Neutrophil (primary cell): ENCODE data around the gene THTPA.

ENCODE experiments used
- H3K27ac ChIP-seq: fragments of 200-600 bp; sonication (generic); 2 replicates; pipeline ENCODE4 v1.5.1; 2016; ENCODE audit warnings: mild to moderate bottlenecking, moderate library complexity
- H3K27me3 ChIP-seq: fragments of 200-600 bp; sonication (generic); 2 replicates; pipeline ENCODE4 v1.6.0; 2016; ENCODE audit warnings: mild to moderate bottlenecking
- H3K36me3 ChIP-seq: fragments of 200-600 bp; sonication (generic); 2 replicates; pipeline ENCODE4 v1.5.1; 2017
- H3K4me1 ChIP-seq, 2 experiments: fragments of 200-600 bp in 1 of 2; sonication (generic) in 1 of 2; 1 replicate in 1 of 2; 2 replicates in 1 of 2; pipeline versions ENCODE4 v1.5.1 to v1.6.1; 2013 to 2016; ENCODE audit warnings: low read depth in 1 of 2, low read length in 1 of 2, mild to moderate bottlenecking in 1 of 2, moderate library complexity in 1 of 2; ENCODE audit not compliant: control insufficient read depth in 1 of 2, insufficient read depth in 1 of 2
- H3K4me3 ChIP-seq, 2 experiments: fragments of 200-600 bp in 1 of 2; sonication (generic) in 1 of 2; 1 replicate in 1 of 2; 2 replicates in 1 of 2; pipeline ENCODE4 v1.5.1; 2013 to 2016; ENCODE audit warnings: low read depth in 1 of 2, low read length in 1 of 2, mild to moderate bottlenecking in 1 of 2, moderate library complexity in 1 of 2
- H3K9me3 ChIP-seq: fragments of 200-600 bp; sonication (generic); 2 replicates; pipeline ENCODE4 v1.5.1; 2016
- TF ChIP-seq, protein P1 (sequence below): fragments of 200-600 bp; sonication (generic); IDR thresholded peaks from 2 replicates; pipeline ENCODE4 v1.5.1; 2016; ENCODE audit warnings: antibody characterized with exemption

Gene THTPA

DNA sequence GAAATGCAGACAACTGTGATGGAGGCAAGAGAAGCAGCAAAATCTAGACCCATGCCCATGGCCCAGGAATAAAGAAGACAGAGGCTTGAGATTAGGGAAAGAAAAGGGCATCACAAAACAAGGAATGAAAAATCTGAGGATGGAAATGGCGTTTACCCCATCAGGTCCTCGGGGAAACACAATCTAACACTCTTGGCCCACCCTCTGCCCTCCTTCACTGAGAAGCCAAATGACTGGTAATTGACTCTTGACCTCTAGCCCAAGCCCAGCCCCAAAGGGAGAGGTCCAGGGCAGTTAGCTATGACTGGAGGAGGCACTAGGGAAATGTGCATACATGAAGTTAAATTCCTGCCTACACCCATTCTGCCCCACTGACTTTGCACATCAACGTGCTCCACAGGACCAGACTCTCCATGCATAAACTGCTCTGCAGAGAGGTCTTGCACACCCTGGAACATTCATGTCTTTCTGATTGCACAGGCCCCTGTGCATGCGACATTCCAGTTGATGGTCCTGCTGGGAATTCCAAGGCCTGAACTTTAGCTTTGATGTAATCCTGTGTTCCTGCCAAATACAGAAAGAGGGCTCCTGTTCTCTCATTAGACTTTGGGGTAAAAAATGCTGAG lies 10.2 kb upstream of the THTPA start:
- no peaks in the 10 kb centered on the region for H3K27me3 ChIP-seq
- no peaks in the 10 kb centered on the region for H3K9me3 ChIP-seq
- no peaks in the 10 kb centered on the region for H3K36me3 ChIP-seq
- peaks cover 35 to 54% of the 10 kb centered on the region in 2 experiments for H3K4me1 ChIP-seq
- H3K4me3 ChIP-seq, result no peak overlapping the region
- TF ChIP-seq, protein P1, sequence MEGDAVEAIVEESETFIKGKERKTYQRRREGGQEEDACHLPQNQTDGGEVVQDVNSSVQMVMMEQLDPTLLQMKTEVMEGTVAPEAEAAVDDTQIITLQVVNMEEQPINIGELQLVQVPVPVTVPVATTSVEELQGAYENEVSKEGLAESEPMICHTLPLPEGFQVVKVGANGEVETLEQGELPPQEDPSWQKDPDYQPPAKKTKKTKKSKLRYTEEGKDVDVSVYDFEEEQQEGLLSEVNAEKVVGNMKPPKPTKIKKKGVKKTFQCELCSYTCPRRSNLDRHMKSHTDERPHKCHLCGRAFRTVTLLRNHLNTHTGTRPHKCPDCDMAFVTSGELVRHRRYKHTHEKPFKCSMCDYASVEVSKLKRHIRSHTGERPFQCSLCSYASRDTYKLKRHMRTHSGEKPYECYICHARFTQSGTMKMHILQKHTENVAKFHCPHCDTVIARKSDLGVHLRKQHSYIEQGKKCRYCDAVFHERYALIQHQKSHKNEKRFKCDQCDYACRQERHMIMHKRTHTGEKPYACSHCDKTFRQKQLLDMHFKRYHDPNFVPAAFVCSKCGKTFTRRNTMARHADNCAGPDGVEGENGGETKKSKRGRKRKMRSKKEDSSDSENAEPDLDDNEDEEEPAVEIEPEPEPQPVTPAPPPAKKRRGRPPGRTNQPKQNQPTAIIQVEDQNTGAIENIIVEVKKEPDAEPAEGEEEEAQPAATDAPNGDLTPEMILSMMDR, result no peak
- H3K27ac ChIP-seq, result peak overlapping the region; percentile 55

DNA sequence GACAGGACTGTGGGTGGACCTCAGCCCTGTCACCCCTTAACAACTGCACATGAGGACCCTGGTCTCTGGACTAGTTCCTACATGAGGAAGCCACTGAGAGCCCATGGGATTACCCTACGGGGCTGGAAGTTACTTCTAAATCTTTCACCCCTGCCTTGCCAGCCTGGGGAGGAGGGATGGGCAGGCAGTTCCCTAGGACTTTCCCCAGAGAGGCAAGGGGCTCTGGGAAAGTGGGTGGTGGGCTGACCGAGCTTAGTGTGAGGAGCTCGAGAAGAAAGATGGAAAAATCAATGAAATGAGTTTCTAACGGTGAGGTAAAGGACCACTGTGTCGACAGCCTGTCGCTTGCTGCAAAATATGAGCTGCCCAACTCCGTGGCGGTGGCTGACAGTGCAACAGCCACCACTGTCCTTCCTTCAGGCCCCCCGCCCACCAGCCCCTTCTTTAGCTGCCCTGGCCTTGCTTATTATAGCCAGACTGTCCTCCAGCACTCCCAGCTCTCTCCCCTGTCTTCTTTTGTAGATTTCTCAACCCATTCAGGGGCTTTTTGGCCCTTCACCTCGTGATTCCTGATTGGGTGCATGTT lies 9.5 kb upstream of the THTPA start:
- no peaks in the 10 kb centered on the region for H3K9me3 ChIP-seq
- peaks cover 38 to 57% of the 10 kb centered on the region in 2 experiments for H3K4me1 ChIP-seq
- no peak overlapping the region for H3K4me3 ChIP-seq
- no peaks in the 10 kb centered on the region for H3K36me3 ChIP-seq
- H3K27ac ChIP-seq, result no peak overlapping the region
- H3K27me3 ChIP-seq, result no peaks in the 10 kb centered on the region
- TF ChIP-seq, protein P1, result no peak

DNA sequence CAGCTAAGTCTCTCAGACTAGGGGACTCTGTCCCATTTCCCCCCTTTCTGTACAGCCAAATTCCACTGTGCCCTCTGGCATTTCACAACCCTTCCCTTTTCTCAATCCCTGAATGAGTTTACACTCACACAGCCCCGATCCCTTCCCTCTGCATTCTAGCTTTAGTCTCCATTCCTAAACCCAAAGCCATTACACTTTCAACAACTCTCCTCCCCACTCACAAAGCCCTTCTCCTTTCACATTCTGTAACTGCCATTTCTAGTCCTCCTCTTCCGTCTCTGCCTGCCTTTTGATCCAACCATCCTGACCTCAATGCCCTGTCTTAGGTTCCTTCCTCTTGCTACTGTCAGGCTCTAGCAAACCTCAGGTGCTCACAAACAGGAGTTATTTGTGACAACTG lies 8.1 kb upstream of the THTPA start:
- TF ChIP-seq, protein P1, result no peak
- peak overlapping the region; percentile 21 for H3K27ac ChIP-seq

DNA sequence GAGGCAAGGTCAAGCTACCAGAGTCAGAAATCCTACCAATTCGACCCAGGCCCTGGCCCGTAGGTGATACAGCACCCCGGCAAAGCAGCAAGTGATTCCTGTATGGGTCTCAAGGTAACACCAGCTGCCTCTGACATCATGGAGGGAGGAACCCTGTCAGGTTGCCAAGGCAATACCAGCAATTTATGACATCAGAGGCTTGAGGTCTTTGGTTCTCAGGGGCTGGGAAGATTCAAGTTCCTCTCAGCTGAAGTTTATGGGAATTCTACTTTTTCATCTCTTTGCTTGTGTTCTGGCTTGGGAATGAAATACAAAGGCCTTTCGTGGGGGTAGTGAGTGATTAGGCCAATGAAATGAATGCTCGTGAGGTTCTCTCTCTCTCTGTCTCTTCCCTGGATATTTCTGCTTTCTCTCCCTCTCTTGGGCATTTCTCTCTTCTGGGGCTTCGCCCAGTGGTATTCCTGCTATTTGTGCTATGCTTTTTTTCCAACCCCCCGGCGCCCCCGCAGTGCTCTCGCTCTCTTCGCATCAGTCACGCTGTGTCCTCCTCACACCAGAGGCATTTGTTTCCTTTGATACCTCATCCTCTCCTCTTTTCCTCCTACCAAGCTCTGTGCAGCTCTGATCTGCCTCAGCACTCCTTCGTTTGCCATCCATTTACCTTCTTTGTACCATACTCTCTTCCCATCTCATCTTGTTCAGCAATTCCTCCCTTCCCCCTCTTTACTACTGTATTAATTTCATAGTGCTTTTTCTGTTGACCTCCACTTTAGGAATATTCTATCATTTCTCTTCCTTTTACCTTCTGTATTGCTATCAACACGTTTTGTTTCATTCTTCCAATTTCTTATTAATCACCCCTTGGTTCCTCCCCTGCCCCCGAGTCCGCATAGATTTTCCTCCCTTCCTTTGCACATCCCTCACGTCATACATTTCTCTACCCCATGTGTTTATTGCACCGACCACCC lies 7.4 kb upstream of the THTPA start:
- no peak overlapping the region for H3K4me3 ChIP-seq
- H3K36me3 ChIP-seq, result no peaks in the 10 kb centered on the region
- H3K9me3 ChIP-seq, result no peaks in the 10 kb centered on the region
- H3K27ac ChIP-seq, result peak overlapping the region; percentile 21
- TF ChIP-seq, protein P1, result no peak
- no peaks in the 10 kb centered on the region for H3K27me3 ChIP-seq
- H3K4me1 ChIP-seq, result peaks cover 39 to 50% of the 10 kb centered on the region in 2 experiments

More for the DNA sequence above, 8.1 kb upstream of the THTPA start:
- H3K4me3 ChIP-seq, result no peak overlapping the region
- H3K9me3 ChIP-seq, result no peaks in the 10 kb centered on the region
- no peaks in the 10 kb centered on the region for H3K27me3 ChIP-seq
- H3K4me1 ChIP-seq, result peaks cover 43 to 57% of the 10 kb centered on the region in 2 experiments
- no peaks in the 10 kb centered on the region for H3K36me3 ChIP-seq

DNA sequence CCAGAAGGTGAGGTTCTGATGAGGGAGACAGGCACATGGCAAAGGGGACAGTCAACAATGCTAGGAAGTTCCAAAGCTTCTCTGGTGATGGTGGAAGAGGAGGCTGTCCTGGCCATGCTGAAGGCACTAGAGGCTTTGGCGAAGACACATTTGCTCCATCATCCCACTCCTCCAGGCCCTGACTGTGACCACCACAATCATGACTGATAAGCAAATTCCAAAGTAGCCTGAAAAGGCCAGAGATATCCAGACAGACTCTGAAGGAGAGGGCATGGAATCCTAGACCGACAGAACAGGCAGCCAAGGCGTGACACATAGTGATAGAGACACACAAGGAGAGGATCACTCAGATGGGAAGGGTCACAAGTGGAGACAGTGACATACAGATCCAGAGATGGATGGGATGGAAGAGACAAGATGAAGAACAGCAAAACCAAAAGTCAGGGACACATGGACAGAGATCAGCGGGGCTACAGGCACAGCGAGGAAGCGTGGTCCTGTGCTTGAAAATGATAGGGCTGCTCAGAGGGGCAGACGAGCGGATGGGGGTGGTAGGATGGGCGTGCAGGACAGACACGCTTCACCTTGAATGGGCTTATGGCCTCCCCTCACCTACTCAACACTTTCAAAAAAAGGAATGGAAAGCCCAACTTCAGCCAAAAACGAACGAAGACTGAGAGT lies 5.8 kb upstream of the THTPA start:
- Histone ChIP-seq H3K4me1 (peaks cover 23 to 34% of the 10 kb centered on the region in 2 experiments), H3K36me3 (no peaks in the 10 kb centered on the region), H3K27ac (no peak overlapping the region), H3K9me3 (no peaks in the 10 kb centered on the region), H3K27me3 (no peaks in the 10 kb centered on the region), H3K4me3 (peak overlapping the region; percentile 88 to 96)
- TF ChIP-seq, protein P1, result no peak
